Daoy (cell line): ENCODE data around the gene KIF26B. TPM values are rescaled to one million over a fixed set of nuclear protein-coding genes. Genes with fewer than 3 reads are reported as not detected.
"Not testable (repeated sequence)": the region's sequence is repeated elsewhere in the genome, so short reads cannot be mapped to it uniquely, and the experiment has no call there.

Source experiments
- DNase-seq: peaks from one replicate; pipeline ENCODE4 v3.0.0-alpha.2; 2015; ENCODE audit warnings: low read depth
- total RNA-seq: library from RNA; depleted of rRNA; stranded (reverse); fragments of >200 nt; shearing (Covaris generic); gene quantifications from 2 replicates; pipeline ENCODE4 v1.2.3, GENCODE V29; 2014

Gene KIF26B
- total RNA-seq, 1 experiment from 2014 or later: 1.1 TPM

DNA sequence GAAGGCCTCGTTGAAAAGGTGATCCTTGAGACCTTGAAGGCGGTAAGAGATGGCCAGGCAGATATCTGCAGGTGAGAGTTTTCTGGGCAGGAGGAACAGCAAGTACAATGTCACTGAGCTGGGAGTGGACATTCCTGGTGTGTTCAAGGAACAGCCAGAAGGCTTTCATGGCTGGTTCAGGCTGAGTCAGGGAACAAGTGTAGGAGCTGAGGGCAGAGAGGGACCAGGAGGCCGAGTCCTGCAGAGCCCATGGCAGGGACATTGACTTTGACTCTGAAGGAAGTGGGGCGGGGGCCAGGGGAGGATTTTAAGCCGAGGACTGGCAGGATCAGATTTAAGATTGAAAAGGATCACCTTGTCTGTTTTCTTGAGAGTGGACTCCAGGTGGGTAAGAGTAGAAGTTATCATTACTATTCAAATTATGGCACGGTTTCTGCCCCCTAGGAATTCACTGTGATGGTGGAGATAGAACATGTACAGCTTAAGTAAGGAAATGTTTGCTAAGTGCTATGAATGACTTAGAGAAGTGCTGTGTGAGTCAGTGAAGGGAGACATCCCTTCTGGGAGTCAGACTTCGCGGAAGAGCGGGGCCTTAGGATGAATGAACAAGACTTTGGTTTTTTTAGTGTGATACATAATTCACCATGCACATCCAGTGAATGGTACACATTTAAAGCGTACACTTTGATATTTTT is 202.3 kb downstream of the KIF26B start:
- no peak for DNase-seq

DNA sequence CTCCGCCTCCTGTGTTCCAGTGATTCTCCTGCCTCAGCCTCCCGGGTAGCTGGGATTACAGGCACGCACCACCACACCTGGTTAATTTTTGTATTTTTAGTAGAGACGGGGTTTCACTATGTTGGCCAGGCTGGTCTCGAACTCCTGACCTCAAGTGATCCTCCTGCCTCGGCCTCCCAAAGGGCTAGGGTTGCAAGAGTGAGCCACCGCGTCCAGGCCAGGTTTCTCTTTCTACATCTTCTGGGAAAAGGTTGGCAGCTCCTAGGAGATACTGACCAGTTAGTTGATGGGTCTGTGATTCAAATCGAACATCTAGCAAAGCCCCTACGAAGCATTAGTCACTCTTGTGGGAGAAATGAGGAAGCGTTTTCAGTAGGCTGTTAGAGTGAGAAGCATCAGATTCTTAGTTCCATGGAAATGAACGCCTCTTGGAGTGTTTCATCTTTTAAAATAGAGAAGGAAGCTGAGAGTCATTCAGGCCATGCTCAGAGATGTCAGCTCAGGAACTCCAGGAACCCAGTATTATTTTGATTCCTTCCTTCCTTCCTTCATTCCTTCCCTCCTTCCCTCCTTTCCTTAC is 204.4 kb downstream of the KIF26B start:
- DNase-seq: not testable (repeated sequence)

- DNase-seq: no peak
Measured at GRCh38 chr1:245361065-245361464, 206.3 kb downstream of the KIF26B start.

DNA sequence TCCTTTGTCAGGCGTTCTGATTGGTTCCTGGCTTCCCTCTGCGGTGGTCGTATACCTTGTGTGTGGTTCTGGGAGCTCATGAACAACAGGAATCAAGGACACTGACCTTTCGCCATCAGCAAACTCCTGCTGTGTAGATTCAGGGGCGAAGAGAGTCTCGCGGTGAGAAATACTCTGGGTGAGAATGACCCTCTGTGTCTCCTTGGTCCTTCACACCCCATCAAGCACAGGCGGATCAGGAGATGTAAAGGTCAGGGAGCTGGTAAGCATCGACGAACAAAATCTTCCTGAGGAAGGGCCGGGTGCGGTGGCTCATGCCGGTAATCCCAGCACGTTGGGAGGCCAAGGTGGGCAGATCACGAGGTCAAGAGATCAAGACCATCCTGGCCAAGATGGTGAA is 207.2 kb downstream of the KIF26B start:
- DNase-seq: no peak

DNA sequence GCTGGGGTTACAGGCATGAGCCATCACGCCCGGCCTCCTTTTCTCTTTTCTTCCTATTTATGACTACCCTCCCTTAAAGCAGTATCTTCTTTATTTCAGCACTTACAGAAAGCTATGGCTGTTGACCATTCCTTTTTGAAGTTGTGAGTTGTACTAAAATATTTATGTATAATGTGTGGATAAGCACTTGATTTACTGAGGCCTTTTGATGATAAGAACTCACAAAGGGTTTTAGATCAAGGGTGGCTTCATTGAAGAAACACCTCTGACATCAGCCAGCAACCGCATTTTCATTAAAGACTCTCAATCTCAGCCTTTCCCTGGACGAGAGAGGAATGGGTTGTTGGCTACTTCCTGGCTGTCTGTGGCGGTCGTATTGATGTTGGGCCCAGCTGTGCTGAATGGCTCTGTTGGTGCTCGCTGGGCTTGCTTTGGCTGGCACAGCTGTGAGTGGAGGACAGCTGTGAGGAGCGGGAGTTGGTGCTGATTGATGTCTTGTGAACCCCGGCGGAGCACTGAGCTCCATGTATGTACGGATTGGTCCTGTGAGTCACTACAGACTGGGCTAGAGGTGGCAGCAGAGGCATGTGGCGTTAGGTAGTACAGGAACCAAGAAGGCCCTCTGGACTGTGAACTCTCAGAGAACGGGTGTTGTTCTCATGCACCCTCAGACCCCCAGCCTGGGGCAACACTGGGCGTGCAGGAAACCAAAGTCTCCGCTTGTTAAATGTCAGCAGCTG is 208.8 kb downstream of the KIF26B start:
- DNase-seq: no peak

DNA sequence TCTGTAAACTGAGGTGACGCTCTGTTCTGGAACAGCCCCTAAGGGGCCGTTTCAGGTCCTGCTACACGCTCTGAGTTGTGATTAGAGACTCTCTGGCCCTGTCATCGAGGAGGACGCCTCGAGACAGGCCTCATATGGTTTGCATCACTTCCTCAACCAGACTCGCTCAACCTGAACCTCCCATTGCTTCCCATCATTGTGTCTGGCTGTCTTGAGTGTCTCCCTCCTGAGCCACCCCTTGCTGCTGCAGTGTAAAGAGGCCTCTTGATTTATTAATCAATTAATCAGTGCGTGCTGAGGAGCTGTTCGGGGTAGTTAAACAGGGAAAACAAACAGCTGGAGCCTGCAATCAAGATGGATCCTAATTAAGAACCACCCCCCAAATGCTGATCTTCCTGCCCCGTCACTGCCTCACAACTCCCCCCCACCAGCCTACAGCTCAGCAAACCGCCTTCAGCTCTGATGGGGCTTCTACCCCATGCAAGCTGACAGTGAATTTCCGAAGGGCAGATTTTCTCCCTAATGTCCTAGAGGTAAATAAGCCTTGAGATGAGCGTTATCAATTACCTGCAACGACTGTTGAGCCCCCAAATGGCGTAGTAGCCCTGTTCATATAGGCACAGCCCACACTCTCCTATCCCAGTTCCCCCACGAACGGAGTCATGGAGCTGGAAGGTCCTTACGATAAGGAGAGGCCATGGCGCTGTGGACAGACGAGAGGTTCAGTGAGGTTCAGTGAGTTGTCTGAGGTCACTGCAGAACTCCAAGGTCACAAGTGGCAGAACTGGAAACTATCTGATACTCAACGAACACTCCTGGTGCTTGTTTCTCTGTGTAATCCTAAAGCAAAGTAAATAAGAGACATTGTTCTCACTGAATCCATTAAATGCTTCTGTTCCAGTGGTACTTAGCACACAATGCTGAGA is 210.6 kb downstream of the KIF26B start:
- no peak for DNase-seq

DNA sequence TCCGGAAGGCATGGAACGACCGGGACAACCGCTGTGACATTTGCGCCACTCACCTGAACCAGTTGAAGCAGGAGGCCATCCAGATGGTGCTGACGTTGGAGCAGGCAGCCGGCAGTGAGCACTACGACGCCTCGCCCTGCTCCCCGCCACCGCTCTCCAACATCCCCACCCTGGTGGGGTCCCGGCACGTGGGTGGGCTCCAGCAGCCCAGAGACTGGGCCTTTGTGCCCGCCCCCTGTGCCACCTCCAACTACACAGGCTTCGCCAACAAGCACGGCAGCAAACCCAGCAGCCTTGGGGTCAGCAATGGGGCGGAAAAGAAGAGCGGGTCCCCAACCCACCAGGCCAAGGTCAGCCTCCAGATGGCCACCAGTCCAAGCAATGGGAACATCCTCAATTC is 212.1 kb downstream of the KIF26B start:
- DNase-seq: no peak

- no peak for DNase-seq
Measured at GRCh38 chr1:245370175-245370825, 215.5 kb downstream of the KIF26B start.

DNA sequence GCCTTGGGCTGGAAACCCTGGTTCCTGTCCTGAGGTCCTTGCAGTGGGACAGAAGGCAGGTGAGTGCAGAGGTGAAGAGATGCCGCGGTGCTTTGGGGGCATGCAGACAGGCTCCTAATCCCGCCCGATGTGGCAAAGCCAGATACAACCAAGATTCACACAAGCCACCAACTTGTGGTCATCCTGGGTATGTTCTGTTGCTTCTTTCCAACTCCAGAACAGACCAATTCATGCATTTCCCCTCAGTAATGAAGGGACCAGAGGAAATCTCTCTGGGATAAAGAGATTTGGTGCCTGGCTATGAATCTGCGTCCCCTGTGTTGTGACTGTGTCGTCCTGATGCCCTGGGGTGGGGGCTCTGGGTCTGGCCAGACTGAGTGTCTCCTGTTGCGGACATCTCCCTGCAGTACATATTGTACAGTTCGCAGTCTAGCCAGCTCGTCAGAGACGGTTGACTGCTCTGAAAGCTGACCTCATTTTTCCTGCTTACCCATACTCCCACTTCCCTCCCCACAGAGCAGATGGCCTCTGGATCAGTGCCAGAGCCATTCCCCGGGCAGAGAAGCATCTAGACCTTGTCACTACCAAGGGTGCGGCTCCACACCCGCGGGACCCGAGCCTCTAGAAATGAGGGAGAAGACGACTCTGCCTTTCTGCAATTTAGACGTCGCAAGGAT is 216.3 kb downstream of the KIF26B start:
- DNase-seq: no peak

DNA sequence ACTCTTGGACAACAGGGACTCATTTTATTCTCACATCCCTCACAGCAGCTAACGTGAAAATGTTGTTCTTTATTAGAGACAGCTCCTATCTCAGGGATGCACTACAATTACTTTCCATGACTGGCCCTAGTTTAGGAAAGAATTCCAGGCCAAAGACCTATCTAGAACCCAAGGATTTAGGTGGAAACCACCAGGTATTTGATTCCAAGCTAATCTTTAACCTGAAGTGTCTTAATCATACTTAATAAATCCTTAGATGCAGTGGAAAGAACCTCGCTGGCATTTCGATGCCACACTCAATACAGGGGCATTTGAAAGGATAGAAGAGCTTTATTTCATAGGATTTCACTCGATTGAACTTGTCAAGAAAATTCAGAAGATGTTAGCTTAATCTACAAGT is 218.3 kb downstream of the KIF26B start:
- no peak for DNase-seq

DNA sequence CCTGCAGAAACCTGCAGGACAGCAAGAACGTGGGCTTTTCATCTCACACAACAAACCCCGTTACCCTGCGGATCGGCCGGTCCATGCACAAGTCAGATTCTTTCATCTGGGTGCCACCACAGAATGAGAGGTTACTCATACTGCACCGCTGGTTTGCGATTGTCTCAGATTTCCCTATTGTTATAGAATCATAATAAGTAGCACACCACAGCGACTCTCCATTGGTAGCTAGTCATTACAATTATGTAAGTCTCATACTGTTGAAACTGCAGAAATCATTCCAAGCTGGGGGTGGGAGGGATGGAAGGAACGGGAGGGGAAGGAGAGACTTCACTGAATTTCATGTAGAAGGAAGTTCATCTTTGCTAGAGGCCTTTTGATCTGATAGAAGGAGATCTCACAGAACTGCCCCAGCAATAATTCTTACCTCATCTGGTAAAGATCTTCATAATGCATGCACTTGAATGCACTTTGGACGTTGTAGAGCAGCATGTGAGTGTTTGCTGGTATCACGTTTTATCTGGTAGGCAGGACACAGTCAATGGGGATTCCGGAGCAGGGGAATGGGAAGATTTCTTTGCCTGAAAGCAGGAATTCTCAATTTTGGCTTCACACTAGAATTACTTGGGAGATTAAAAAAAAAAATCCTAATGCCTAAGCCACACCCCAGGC is 221.1 kb downstream of the KIF26B start:
- peak; percentile 77 for DNase-seq

GRCh38 chr1:245377854-245378253 is 223.1 kb downstream of the KIF26B start:
- DNase-seq: no peak

- DNase-seq: peak; percentile 62
Measured at GRCh38 chr1:245378311-245378722, 223.5 kb downstream of the KIF26B start.

DNA sequence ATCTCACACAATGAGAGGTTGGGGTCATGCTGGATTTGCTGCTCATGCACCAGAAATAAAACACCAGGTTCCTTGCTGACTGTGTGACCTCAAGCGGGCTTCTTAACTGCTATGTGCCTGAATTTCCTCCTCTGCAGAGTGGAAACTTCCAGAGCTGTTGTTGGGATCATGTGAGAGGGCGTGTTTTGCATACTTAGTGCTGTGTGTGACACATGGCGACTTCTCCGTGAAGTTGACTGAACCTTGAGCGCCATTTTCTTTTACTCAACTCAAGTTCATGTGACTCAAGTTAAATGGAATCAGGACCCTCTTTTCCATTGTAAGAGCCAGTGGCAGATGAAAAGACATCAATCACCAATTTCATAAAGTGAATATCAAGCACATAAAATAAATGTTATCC is 224.0 kb downstream of the KIF26B start:
- no peak for DNase-seq

GRCh38 chr1:245380790-245381535 is 226.2 kb downstream of the KIF26B start:
- DNase-seq: peak; percentile 26

GRCh38 chr1:245382981-245383380 is 228.2 kb downstream of the KIF26B start:
- no peak for DNase-seq

GRCh38 chr1:245383396-245384330 is 228.9 kb downstream of the KIF26B start:
- no peak for DNase-seq

DNA sequence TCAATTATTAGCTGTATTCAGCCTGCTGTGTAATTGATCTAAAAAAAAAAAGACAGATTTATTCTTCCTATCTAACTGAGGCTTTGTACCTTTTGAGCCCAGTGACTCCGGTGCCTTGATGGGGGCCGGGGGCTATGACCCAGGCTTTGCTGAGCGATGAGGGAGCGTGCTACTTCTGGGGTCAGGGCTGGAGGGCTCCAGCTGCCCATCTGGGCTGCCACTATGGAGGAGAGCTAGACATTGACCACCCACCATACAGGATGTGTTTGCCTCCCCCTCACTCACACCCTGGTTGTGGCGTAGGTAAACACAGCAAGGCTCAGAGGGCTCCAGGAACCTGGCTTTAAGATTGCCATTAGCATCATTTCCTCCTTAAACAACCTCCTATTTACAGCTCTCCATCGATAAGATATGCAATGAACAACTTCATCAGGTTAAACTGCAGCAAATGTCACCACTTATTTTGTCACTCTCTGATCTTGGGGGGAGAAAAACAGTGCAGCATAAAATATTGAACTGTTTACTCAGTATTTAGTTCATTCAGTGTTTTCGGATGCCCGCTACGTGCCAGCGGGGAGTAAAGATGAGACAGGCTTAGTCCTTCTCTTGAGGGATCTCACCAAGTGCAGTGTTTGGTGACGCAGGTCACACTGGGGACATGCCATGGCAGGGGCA is 231.6 kb downstream of the KIF26B start:
- no peak for DNase-seq
